Ishikawa (cell line): Measurements from ENCODE around the gene CLRN1.

ENCODE experiments used
- CREB1 ChIP-seq: IDR thresholded peaks from 2 replicates; pipeline ENCODE4 v1.6.1; 2012; ENCODE audit warnings: low read depth
- EP300 ChIP-seq: IDR thresholded peaks from 2 replicates; pipeline ENCODE4 v1.6.1; 2012; ENCODE audit warnings: borderline replicate concordance
- TAF1 ChIP-seq: IDR thresholded peaks from 2 replicates; pipeline ENCODE4 v1.6.1; 2012; ENCODE audit warnings: low read depth, mild to moderate bottlenecking
- TF ChIP-seq, protein P1 (sequence below): IDR thresholded peaks from 2 replicates; pipeline ENCODE4 v1.6.1; 2012; ENCODE audit warnings: low read depth, mild to moderate bottlenecking

DNA sequence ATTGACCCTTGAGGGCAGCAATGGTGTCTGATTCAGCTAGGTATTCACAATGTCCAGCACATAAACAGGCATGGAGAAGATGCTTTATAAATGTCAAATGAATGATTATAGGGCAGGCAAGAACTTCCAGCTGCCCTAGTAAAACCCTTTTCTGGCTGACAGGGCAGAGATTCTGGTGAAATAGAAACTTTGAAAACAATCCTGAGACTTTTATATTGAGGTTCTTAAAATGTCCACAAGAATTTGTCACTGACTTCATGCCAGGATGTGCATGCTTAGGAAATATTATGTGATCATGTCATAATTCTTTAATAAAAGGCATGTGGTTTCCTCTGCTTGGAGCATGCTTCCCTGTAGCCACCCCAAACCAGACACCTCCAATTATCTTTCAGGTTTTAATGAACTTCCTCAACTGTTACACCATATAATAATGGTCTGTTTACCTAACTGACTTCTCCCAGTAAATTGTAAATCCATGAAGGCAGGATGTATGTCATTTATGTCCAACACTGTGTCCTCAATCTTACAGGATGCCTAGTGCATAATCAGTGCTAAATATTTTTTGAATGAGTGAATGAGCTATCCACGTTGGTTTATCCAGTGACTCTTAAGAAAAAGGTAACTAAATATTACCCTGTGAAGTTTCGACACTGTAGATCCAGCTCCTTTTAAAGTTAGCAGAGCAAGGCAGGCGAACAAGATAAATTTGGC, 43.4 kb upstream of the CLRN1 start:
- no peak for TF ChIP-seq TAF1
- TF ChIP-seq, protein P1, sequence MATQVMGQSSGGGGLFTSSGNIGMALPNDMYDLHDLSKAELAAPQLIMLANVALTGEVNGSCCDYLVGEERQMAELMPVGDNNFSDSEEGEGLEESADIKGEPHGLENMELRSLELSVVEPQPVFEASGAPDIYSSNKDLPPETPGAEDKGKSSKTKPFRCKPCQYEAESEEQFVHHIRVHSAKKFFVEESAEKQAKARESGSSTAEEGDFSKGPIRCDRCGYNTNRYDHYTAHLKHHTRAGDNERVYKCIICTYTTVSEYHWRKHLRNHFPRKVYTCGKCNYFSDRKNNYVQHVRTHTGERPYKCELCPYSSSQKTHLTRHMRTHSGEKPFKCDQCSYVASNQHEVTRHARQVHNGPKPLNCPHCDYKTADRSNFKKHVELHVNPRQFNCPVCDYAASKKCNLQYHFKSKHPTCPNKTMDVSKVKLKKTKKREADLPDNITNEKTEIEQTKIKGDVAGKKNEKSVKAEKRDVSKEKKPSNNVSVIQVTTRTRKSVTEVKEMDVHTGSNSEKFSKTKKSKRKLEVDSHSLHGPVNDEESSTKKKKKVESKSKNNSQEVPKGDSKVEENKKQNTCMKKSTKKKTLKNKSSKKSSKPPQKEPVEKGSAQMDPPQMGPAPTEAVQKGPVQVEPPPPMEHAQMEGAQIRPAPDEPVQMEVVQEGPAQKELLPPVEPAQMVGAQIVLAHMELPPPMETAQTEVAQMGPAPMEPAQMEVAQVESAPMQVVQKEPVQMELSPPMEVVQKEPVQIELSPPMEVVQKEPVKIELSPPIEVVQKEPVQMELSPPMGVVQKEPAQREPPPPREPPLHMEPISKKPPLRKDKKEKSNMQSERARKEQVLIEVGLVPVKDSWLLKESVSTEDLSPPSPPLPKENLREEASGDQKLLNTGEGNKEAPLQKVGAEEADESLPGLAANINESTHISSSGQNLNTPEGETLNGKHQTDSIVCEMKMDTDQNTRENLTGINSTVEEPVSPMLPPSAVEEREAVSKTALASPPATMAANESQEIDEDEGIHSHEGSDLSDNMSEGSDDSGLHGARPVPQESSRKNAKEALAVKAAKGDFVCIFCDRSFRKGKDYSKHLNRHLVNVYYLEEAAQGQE = no peak
- no peak for TF ChIP-seq EP300
- no peak for TF ChIP-seq CREB1
